SIG-M5 treated with dmso at 0.1 percent for 504 hours (cell line): ENCODE data around the gene WDR88.
A peak's percentile ranks its signal among the peaks of the same experiment; 100 is the strongest.
"Not testable (repeated sequence)": the region's sequence is repeated elsewhere in the genome, so short reads cannot be mapped to it uniquely, and the experiment has no call there.

Source experiments
- DNase-seq: peaks from one replicate; lab custom pipeline; 2025; ENCODE audit not compliant: unreplicated experiment; lab: John Stamatoyannopoulos, UW

WDR88 gene

GRCh38 chr19:33196446-33197193 is 64.7 kb downstream of the WDR88 start:
- no peak for DNase-seq

GRCh38 chr19:33197591-33198000 is 65.7 kb downstream of the WDR88 start:
- DNase-seq, result no peak

- no peak for DNase-seq
Measured at GRCh38 chr19:33198169-33198568, 66.3 kb downstream of the WDR88 start.

GRCh38 chr19:33199441-33200265 is 67.7 kb downstream of the WDR88 start:
- DNase-seq, result peak; percentile 94

- DNase-seq, result no peak
Measured at GRCh38 chr19:33201473-33201872, 69.6 kb downstream of the WDR88 start.

- DNase-seq, result no peak
Measured at GRCh38 chr19:33201886-33202545, 70.1 kb downstream of the WDR88 start.

- no peak for DNase-seq
Measured at GRCh38 chr19:33202546-33203507, 70.9 kb downstream of the WDR88 start.

GRCh38 chr19:33203529-33203928 is 71.6 kb downstream of the WDR88 start:
- no peak for DNase-seq

- DNase-seq, result no peak
Measured at GRCh38 chr19:33204136-33204973, 72.4 kb downstream of the WDR88 start.

- no peak for DNase-seq
Measured at GRCh38 chr19:33205110-33205509, 73.2 kb downstream of the WDR88 start.

- DNase-seq, result no peak
Measured at GRCh38 chr19:33205531-33206260, 73.8 kb downstream of the WDR88 start.

- no peak for DNase-seq
Measured at GRCh38 chr19:33206261-33207039, 74.5 kb downstream of the WDR88 start.

- no peak for DNase-seq
Measured at GRCh38 chr19:33207040-33207620, 75.2 kb downstream of the WDR88 start.

- DNase-seq, result no peak
Measured at GRCh38 chr19:33207903-33208302, 76.0 kb downstream of the WDR88 start.

- no peak for DNase-seq
Measured at GRCh38 chr19:33208371-33208895, 76.5 kb downstream of the WDR88 start.

- DNase-seq, result no peak
Measured at GRCh38 chr19:33208904-33209849, 77.3 kb downstream of the WDR88 start.

- not testable (repeated sequence) for DNase-seq
Measured at GRCh38 chr19:33209850-33210230, 77.9 kb downstream of the WDR88 start.
